Fibroblast of villous mesenchyme (primary cell): Measurements from ENCODE around the gene PLA2G4C. TPM values are rescaled to one million over a fixed set of nuclear protein-coding genes. Genes with fewer than 3 reads are reported as not detected.
A peak's percentile ranks its signal among the peaks of the same experiment; 100 is the strongest.

Experiments
- DNase-seq: peaks from one replicate; pipeline ENCODE4 v3.0.0-alpha.2; 2010; ENCODE audit warnings: low read depth
- H3K4me3 ChIP-seq: 2 replicates; pipeline ENCODE4 v1.5.1; 2011; ENCODE audit warnings: low read depth, mild to moderate bottlenecking, low read length
- CTCF ChIP-seq: IDR thresholded peaks from 2 replicates; pipeline ENCODE4 v1.5.1; 2012; ENCODE audit warnings: low read depth, mild to moderate bottlenecking, low read length; ENCODE audit not compliant: insufficient read depth
- total RNA-seq: library from RNA; depleted of rRNA; stranded (reverse); fragments of >200 nt; gene quantifications from 2 replicates; pipeline ENCODE4 v1.2.3, GENCODE V29; 2012

Gene PLA2G4C
- total RNA-seq = 6.8 and 22.5 TPM in 2 replicates

GRCh38 chr19:48110350-48110966 lies at the start of gene PLA2G4C:
Gene PLA2G4C, minus strand, starts transcription at chr19:48110817. Its CDS starts 4,288 bp downstream, at chr19:48106529.
- no peak for TF ChIP-seq CTCF
- peak; percentile 92 for DNase-seq

GRCh38 chr19:48158210-48158790 lies 47.7 kb upstream of the PLA2G4C start:
- no peak for DNase-seq
- no peak for TF ChIP-seq CTCF

More at GRCh38 chr19:48110350-48110966, at the start of gene PLA2G4C:
- peak within 1 kb of the TSS; percentile 67 for H3K4me3 ChIP-seq

GRCh38 chr19:48154003-48154402 lies 43.4 kb upstream of the PLA2G4C start:
- no peak overlapping the region for H3K4me3 ChIP-seq
- TF ChIP-seq CTCF = no peak
- no peak for DNase-seq

More at GRCh38 chr19:48158210-48158790, 47.7 kb upstream of the PLA2G4C start:
- no peak overlapping the region for H3K4me3 ChIP-seq

GRCh38 chr19:48152551-48152950 lies 41.9 kb upstream of the PLA2G4C start:
- DNase-seq = peak; percentile 62
- peak; percentile 76 for TF ChIP-seq CTCF
- no peak overlapping the region for H3K4me3 ChIP-seq

- H3K4me3 ChIP-seq = no peak overlapping the region
- no peak for DNase-seq
- TF ChIP-seq CTCF = no peak
Measured at GRCh38 chr19:48149430-48149829, 38.8 kb upstream of the PLA2G4C start.

GRCh38 chr19:48148576-48148975 lies 38.0 kb upstream of the PLA2G4C start:
- no peak for TF ChIP-seq CTCF
- no peak for DNase-seq
- H3K4me3 ChIP-seq = no peak overlapping the region
